Astrocyte (in vitro differentiated cells and primary cell): ENCODE measurements around the gene CDKN2B-AS1. TPM values are rescaled to one million over a fixed set of nuclear protein-coding genes. Genes with fewer than 3 reads are reported as not detected.
A peak's percentile ranks its signal among the peaks of the same experiment; 100 is the strongest.

Experiments used
- DNase-seq: peaks from one replicate; pipeline ENCODE4 v3.0.0-alpha.2; 2010; ENCODE audit warnings: low read depth
- FAIRE-seq: peaks from 2 replicates; lab custom pipeline; 2011; peaks lifted over from hg19 to GRCh38; lab: Jason Lieb, UNC
- H2AFZ ChIP-seq: 2 replicates; pipeline ENCODE4 v1.6.0; 2012; ENCODE audit warnings: low read depth, low read length, inconsistent platforms
- H3K27ac ChIP-seq: 2 replicates; pipeline ENCODE4 v1.5.1; 2011; ENCODE audit warnings: low read depth, low read length, inconsistent platforms
- H3K27me3 ChIP-seq: 2 replicates; pipeline ENCODE4 v1.6.0; 2011; ENCODE audit warnings: low read length, inconsistent platforms; ENCODE audit not compliant: insufficient read depth
- H3K36me3 ChIP-seq: 2 replicates; pipeline ENCODE4 v1.5.1; 2011; ENCODE audit warnings: low read length, inconsistent platforms; ENCODE audit not compliant: insufficient read depth
- H3K4me1 ChIP-seq: 2 replicates; pipeline ENCODE4 v1.5.1; 2011; ENCODE audit warnings: low read length, inconsistent platforms; ENCODE audit not compliant: insufficient read depth
- H3K4me2 ChIP-seq: 2 replicates; pipeline ENCODE4 v1.6.0; 2012; ENCODE audit warnings: low read length, inconsistent platforms
- H3K4me3 ChIP-seq: 2 replicates; pipeline ENCODE4 v1.5.1; 2011; ENCODE audit warnings: low read depth, mild to moderate bottlenecking, low read length, inconsistent platforms; ENCODE audit not compliant: insufficient read depth
- H3K79me2 ChIP-seq: 2 replicates; pipeline ENCODE4 v1.6.0; 2012; ENCODE audit warnings: mild to moderate bottlenecking, low read length, inconsistent platforms; ENCODE audit not compliant: insufficient read depth
- H3K9ac ChIP-seq: 2 replicates; pipeline ENCODE4 v1.6.0; 2012; ENCODE audit warnings: mild to moderate bottlenecking, low read length, inconsistent platforms
- H3K9me3 ChIP-seq: 2 replicates; pipeline ENCODE4 v1.5.1; 2012; ENCODE audit warnings: low read depth, mild to moderate bottlenecking, low read length, inconsistent platforms; ENCODE audit not compliant: insufficient read depth
- H4K20me1 ChIP-seq: 2 replicates; pipeline ENCODE4 v1.6.0; 2012; ENCODE audit warnings: low read length, inconsistent platforms; ENCODE audit not compliant: insufficient read depth
- H3K27ac Mint-ChIP-seq: one replicate; pipeline ENCODE4 v1.8.0; 2021; ENCODE audit warnings: mild to moderate bottlenecking, mixed read lengths; ENCODE audit not compliant: unreplicated experiment
- H3K27me3 Mint-ChIP-seq: one replicate; pipeline ENCODE4 v1.8.0; 2021; ENCODE audit warnings: low read depth, mixed read lengths; ENCODE audit not compliant: unreplicated experiment
- H3K36me3 Mint-ChIP-seq: one replicate; pipeline ENCODE4 v1.8.0; 2021; ENCODE audit warnings: low read depth, mixed read lengths; ENCODE audit not compliant: unreplicated experiment
- H3K4me1 Mint-ChIP-seq: one replicate; pipeline ENCODE4 v1.8.0; 2021; ENCODE audit warnings: low read depth, mixed read lengths; ENCODE audit not compliant: unreplicated experiment
- H3K4me3 Mint-ChIP-seq: one replicate; pipeline ENCODE4 v1.8.0; 2021; ENCODE audit warnings: mild to moderate bottlenecking, moderate library complexity, mixed read lengths; ENCODE audit not compliant: unreplicated experiment
- H3K9me3 Mint-ChIP-seq: one replicate; pipeline ENCODE4 v1.8.0; 2021; ENCODE audit warnings: mild to moderate bottlenecking, mixed read lengths; ENCODE audit not compliant: unreplicated experiment
- CTCF ChIP-seq: IDR thresholded peaks from 2 replicates; pipeline ENCODE4 v1.5.1; 2011; ENCODE audit warnings: low read depth, mild to moderate bottlenecking, inconsistent platforms, low read length, moderate library complexity; ENCODE audit not compliant: insufficient read depth
- EZH2 ChIP-seq: IDR thresholded peaks from 2 replicates; pipeline ENCODE4 v1.6.1; 2012; ENCODE audit warnings: mild to moderate bottlenecking, low read length, inconsistent platforms; ENCODE audit not compliant: insufficient read depth
- total RNA-seq: library from RNA; stranded (reverse); gene quantifications from 2 replicates; pipeline ENCODE4 v1.2.1, GENCODE V29; 2021

Gene CDKN2B-AS1
- total RNA-seq, 1 donor from 2014 or later: 2.3 TPM

GRCh38 chr9:22114956-22115355 is 120.4 kb downstream of the CDKN2B-AS1 start:
- no peaks in the 10 kb centered on the region for H4K20me1 ChIP-seq
- H3K79me2 ChIP-seq: no peaks in the 10 kb centered on the region
- peak overlapping the region; percentile 84 for H3K27ac Mint-ChIP-seq
- H3K4me1 ChIP-seq: peaks cover 58% of the 10 kb centered on the region
- FAIRE-seq (peak; percentile 50), DNase-seq (peak; percentile 74)
- peaks cover 83% of the 10 kb centered on the region for H3K4me1 Mint-ChIP-seq
- peak overlapping the region; percentile 66 for H3K27ac ChIP-seq
- peak overlapping the region; percentile 11 for H3K4me2 ChIP-seq
- no peaks in the 10 kb centered on the region for H3K9me3 Mint-ChIP-seq
- no peak for TF ChIP-seq CTCF
- TF ChIP-seq EZH2: no peak
- peak overlapping the region; percentile 9 for H3K9ac ChIP-seq
- H3K27me3 ChIP-seq: no peaks in the 10 kb centered on the region
- no peaks in the 10 kb centered on the region for H3K27me3 Mint-ChIP-seq
- H2AFZ ChIP-seq: no peak overlapping the region
- no peak overlapping the region for H3K4me3 ChIP-seq
- H3K9me3 ChIP-seq: no peaks in the 10 kb centered on the region
- peak overlapping the region; percentile 9 for H3K4me3 Mint-ChIP-seq
- H3K36me3 Mint-ChIP-seq: peaks cover 2% of the 10 kb centered on the region
- H3K36me3 ChIP-seq: no peaks in the 10 kb centered on the region

- H3K79me2 ChIP-seq: no peaks in the 10 kb centered on the region
- no peaks in the 10 kb centered on the region for H3K9me3 ChIP-seq
- TF ChIP-seq EZH2 (no peak), CTCF (no peak)
- peak overlapping the region; percentile 0 for H2AFZ ChIP-seq
- peaks cover 45% of the 10 kb centered on the region for H3K4me1 ChIP-seq
- no peak overlapping the region for H3K4me3 ChIP-seq
- no peak overlapping the region for H3K9ac ChIP-seq
- peak overlapping the region; percentile 87 for H3K27ac Mint-ChIP-seq
- no peak for FAIRE-seq
- no peaks in the 10 kb centered on the region for H3K27me3 Mint-ChIP-seq
- peak overlapping the region; percentile 89 for H3K27ac ChIP-seq
- peaks cover 2% of the 10 kb centered on the region for H3K36me3 Mint-ChIP-seq
- no peak overlapping the region for H3K4me2 ChIP-seq
- no peak overlapping the region for H3K4me3 Mint-ChIP-seq
- H3K4me1 Mint-ChIP-seq: peaks cover 69% of the 10 kb centered on the region
- no peaks in the 10 kb centered on the region for H3K36me3 ChIP-seq
- H4K20me1 ChIP-seq: no peaks in the 10 kb centered on the region
- peaks cover under 1% of the 10 kb centered on the region for H3K9me3 Mint-ChIP-seq
- no peaks in the 10 kb centered on the region for H3K27me3 ChIP-seq
- no peak for DNase-seq
Measured at GRCh38 chr9:22116758-22117157, 122.2 kb downstream of the CDKN2B-AS1 start.
